MM.1S (cell line): Measurements from ENCODE around the gene TFDP1.

Experiments
- CTCF ChIP-seq: fragments of 300-600 bp; sonication (generic); IDR thresholded peaks from 2 replicates; pipeline ENCODE4 v1.5.1; 2016; ENCODE audit warnings: antibody characterized with exemption, low read length, mixed read lengths
- EZH2 ChIP-seq: fragments of 300-600 bp; sonication (generic); optimal IDR thresholded peaks from 2 replicates; pipeline ENCODE3; 2017; ENCODE audit warnings: low read depth, mild to moderate bottlenecking, antibody characterized with exemption, low read length, mixed read lengths
- EZH2phosphoT487 ChIP-seq: fragments of 300-600 bp; sonication (generic); IDR thresholded peaks from 2 replicates; pipeline ENCODE4 v1.6.1; 2018; ENCODE audit warnings: antibody characterized with exemption, low read length

GRCh38 chr13:113561417-113562084 lies 23.0 kb upstream of the TFDP1 start:
- TF ChIP-seq CTCF (no peak), EZH2phosphoT487 (no peak), EZH2 (no peak)
